ENCODE measurements around the gene CEBPB.

DNA sequence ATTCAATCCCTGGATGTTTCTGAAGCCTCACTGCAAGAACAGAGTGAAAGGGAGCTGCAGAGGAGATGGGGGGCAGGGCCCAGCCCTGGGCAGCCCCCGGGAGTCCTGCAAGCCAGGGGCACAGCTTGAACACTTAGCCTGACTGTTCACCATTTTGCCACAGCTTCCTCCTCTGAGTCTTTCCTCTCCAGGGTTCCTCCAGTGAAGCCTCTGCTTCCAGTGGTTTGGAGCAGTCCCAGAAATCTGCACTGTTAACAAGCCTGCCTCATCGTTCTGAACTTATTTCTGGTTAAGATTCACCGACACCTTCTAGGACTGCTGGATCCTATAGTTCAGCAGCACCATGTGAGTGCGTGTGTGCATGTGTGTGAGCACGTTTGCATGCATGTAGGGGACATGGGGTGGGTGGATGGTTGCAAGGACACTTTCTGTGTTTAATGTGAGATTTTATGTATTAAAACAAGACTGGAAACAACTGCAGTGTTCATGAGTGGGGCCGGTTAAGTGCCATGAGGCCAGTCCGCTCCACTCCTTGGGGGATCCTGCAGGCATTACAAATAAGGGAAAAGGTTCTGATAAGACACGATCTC lies 24.6 kb downstream of the CEBPB start:
- TF ChIP-seq, protein P1, sequence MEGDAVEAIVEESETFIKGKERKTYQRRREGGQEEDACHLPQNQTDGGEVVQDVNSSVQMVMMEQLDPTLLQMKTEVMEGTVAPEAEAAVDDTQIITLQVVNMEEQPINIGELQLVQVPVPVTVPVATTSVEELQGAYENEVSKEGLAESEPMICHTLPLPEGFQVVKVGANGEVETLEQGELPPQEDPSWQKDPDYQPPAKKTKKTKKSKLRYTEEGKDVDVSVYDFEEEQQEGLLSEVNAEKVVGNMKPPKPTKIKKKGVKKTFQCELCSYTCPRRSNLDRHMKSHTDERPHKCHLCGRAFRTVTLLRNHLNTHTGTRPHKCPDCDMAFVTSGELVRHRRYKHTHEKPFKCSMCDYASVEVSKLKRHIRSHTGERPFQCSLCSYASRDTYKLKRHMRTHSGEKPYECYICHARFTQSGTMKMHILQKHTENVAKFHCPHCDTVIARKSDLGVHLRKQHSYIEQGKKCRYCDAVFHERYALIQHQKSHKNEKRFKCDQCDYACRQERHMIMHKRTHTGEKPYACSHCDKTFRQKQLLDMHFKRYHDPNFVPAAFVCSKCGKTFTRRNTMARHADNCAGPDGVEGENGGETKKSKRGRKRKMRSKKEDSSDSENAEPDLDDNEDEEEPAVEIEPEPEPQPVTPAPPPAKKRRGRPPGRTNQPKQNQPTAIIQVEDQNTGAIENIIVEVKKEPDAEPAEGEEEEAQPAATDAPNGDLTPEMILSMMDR (IDR thresholded peaks at IDR 0.05), result no peak
- no peak for TF ChIP-seq POLR2A (IDR thresholded peaks at IDR 0.05)

Data from tibial nerve (tissue), 3 donors.